HG02759 (cell line): ENCODE results near the gene TRMT61A.

Source experiments
- ATAC-seq: cut with Tn5 transposase; IDR thresholded peaks from one replicate; pipeline ENCODE4 v1.9.1; 2021; ENCODE audit warnings: mild to moderate bottlenecking, moderate library complexity; ENCODE audit not compliant: unreplicated experiment

TRMT61A gene

DNA sequence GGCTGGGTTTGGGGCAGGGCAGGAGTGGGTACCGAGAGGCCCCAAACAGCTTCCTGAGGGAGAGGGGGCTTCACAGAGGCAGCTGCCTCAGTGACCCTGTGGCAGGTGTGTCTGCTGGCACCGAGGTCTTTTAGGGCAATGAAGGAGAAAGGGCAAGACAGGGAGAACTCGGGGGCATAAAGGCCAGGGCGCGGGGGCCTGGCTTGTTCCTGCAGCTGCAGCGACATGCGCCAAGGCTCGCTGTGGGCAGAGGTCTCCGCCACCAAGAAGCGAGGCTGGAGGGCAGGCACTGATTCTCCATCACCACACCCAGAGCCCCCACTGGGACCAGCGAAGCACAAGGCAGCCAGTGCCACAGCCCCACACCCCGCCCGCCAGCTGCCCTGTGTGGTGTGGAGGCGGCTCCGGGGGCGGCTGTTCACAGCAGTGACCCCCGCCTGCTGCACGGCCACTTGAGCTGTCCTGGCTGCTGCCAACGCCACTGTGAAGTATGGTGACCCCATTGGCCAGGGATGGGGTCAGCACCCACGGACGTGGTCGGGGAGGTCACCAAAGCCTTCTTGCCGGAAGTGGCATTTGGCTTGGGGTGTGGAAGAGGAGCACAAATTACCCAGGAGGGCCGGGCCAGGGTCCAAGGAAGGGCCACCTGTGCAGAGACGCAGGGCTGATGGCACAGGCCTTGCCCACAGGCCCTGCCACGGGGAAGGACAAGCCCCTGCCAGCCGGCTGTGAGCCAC is 17.1 kb downstream of the TRMT61A start:
- no peak for ATAC-seq

DNA sequence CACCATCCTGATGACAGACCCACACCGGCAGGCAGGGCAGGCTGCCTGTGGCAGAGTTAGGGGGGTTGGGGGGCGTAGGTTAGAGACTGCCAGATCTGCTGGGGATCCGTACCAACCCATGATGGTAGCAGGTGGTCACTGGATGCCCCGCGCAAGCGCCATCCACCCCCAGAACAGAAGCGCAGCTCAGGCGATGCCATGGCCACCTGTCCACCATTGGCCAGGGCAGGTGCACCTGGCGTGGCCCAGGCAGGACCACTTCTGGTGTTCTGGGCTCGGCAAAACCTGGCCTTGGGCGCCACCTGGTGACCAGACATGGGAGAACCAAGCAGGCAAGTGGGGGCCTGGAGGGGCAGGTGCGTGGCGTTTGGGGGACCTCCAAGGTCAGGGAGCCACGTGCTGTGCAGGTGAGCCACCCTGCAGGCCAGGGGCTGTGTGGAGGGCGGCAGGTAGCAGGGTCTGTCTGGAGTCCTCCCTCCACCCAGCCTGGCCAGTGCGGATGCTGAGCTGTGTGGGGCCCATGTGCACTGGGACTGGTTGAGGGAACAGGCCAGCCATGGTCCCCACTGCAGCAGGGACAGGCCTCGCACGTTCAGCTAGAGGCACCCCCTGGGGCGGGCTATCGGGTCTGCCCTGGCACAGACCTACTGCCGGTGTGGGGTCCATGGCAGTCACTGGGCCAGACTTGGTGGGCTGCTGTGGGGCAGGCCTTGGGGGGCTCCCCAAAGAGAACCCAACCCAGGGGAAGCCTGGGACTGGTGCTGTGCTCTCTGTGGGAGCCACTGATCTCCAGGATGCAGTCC is 17.9 kb downstream of the TRMT61A start:
- no peak for ATAC-seq

DNA sequence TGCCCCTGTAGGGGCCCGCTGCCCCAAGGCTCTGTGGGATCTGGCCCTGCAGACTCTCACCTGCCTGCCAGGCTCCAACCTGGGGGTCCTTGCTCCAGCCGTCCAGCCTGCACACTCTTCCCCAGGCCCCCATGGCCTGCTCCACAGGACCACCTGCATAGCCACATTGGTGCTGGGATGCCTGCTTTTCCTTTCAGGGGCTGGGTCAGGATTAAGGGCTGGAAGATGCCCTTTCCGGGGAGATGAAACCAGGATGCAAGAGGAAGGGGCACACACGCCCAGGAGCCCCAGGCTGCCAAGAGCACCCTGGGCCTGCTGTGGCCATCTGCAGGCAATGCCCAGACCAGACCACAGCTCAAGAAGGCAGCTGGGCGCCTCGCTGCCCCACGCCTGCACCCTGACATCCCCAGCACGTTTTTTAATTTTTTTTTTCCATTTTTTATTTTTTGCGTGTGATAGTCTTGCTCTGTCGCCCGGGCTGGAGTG is 18.5 kb downstream of the TRMT61A start:
- no peak for ATAC-seq

DNA sequence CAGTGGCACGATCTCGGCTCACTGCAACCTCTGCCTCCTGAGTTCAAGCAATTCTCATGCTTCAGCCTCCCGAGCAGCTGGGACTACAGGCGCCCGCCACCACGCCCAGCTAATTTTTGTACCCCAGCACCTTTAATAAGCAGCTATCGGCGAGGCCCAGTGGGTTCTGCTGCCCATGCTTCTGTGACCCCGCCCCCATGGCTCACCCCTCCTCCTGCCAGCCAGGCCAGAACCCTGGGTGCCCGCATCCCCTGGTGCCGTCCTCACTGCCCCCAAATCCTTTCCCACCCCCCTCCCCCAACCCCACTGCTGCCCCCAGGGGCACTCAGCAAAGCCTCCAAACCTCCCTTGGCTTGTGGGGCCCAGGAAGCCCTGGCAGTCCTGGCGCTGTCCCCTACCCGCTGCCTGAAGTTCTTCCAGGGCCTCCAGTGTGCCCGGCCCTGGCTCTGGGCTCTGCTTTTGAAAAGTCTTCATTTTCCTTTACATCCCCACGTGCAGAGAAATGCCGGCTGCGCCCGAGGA is 19.0 kb downstream of the TRMT61A start:
- no peak for ATAC-seq

DNA sequence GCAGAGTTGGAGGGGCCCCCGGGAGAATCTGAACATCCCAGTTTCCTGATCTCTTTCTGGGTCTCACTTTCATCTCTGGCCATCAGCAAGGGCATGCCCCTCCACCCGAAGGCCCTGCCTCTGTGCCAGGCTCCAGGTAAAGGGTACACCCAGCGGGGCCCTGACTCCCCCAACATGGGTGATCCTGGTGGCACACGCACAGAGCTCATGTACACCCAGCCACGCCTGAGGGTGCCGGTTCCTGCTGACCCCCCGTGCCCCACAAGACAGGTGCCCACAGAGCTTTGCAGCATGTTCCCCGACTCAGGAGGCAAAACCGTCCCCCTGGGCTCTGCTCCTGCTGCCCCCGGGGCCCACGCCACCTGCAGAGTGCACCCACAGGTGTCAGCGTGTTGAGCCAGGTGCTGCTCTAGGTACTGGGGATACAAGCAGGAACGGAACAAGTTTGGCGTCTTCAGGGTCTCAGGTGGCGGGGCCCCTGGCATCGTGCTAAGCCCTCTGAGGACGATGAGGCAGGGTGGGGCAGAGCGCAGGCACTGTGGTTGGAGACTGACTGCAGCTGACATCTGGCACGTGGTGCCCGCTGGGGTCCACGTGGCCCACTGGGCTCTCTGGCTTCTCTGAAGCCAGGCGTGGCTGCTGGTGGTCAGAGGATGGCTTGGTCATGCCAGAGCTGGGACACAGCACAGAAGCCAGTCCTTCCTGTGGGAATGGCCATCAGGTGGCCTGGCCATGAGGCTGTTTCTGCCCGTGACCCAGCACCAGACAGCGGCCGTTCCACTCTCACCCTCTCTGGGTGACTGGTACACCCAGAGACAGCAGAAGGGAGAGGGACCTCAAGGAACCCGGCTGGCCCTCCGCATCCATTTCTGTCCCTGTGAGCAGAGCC is 19.7 kb downstream of the TRMT61A start:
- no peak for ATAC-seq

DNA sequence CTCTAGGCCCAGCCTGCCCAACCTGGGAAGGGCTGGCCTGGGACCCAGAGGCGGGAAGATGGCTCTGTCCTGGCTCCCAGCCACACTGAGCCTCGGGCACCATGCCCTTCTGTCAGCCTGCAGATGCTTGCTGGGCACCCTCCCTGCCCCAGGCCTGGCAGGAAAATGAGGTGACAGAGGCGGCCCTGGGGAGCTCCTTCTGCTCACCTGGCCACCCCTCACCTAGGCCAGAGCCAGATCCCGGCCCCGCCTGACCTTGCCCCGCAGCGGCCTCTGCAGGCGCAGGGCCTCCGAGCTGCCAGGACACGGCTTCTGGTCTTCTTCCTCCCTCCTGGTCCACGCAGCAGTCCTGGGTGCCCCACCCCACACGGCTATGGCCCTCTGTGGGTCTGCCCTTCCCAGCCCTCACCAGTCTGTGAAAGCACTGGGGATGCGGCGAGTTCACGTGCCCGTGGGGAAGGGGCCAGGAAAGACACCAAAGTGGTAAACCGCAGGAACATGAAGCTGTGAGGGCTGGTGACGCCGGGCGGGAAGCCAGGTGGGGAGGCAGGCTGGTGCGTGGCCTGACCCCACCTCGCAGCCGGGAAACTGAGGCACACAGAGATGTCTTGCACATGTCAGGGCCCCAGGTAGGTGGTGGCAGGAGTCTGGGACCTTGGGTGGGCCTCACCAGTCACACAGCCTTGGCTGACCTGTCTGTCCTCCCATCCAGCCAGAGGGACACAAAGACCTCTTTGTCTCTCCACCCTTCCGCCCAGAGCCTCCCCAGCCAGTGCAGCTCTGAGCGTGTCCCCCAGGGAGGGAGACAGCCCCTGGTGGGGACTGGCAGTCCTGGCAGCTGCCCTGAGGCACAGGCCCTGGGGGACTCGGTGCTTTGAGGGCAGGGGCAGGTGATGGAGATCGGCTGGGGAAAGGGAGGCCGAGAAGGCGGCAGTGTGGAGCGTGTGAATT is 20.6 kb downstream of the TRMT61A start:
- no peak for ATAC-seq

DNA sequence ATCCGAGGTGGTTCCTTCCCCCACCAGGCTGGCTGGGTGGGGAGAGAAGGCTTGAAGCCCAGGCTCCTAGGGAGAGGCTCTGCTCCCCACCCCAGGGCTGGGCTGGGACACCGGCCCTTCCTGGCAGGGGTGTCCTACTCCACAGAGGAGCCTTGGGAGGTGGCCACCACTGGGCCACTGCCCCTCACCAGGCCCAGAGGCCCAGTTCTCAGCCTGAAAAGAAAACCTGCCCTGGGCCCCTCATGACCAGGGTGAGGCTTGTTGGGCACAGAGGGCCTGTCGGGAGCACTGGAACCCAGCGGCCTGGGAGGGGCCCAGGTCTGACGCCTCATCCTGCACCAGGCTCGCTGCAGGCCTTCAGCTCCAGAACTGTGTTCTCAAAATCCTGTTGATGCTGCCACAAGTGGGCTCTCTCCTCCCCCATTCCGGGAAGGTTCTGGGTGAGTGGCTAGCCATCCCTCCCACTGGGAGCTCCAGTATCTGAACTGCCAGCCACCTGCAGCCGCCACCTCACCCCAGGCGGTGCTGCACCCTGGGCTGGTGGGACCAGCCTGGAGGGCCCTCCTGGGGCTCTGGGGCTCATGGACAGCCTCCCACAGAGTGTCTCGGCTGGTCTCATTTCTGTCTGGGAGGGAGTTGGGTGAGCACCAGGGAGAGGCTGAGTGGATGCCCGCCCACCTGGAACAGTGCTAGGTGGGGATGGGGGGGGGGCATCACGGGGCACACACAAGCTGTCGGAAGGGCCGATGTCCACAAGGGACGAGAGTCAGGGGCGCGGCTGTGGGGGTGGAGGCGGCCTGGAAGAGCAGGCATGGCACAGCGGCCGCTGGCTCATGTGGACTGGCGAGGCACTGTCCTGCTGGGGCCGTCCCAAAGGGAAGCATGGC is 21.7 kb downstream of the TRMT61A start:
- no peak for ATAC-seq

DNA sequence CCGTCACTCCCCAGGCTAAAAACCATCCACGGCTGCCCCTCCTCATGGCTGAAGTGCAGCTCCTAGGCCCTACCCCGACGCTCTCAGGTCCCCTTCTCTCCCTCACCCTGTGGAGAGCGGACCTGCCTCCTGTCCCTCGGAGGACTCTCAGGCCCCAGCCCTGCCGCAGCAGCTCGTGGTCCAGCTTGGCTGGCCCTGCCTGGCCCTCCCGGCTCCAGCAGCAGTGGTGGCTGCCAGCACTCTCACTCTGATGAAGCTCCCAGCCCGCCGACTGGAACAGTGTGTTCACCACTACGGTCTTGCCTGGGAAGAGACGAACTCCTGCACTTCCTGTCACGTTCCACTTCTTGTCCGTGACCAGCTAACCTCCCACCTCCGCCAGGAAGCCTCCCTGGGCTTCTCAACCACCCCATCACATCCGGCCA is 22.4 kb downstream of the TRMT61A start:
- no peak for ATAC-seq

DNA sequence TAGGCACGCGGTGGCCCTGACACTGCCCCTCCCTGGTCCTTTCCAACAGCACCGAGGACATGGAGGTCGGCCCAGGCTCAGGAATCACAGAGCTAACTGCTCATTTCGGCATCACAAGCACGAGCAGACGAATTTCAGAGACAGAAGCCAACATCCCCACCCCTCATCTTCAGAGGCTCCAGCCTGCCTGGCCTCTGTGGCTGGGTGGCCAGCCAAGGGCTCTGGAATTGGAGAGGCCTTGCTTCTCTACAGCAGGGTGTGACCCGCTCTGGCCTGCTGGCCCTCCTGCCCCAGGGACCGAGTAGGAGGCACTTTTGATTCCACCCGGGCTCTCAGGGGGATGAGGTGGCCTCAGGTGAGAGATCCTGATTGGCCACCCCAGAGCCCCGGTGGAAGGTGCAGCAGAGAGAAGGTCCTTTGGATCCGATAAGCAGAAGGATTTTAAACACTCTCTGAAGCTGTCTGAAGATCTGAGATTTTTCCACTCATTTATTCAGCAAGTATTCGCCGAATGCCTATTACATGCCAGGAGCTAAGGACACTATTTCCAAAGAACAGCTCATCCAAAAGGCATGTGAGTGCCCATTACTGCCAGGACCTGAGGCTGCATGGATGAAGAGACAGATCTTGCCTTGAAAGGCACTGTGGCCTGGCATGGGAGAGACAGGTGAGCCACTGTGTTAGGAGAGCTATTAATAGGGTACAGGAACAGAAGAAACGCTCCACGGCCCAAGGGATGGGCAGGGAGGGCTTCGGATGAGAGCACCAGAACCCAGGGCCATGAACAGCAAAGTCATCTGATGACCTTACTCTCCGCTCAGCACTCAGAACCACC is 23.2 kb downstream of the TRMT61A start:
- ATAC-seq: no peak

DNA sequence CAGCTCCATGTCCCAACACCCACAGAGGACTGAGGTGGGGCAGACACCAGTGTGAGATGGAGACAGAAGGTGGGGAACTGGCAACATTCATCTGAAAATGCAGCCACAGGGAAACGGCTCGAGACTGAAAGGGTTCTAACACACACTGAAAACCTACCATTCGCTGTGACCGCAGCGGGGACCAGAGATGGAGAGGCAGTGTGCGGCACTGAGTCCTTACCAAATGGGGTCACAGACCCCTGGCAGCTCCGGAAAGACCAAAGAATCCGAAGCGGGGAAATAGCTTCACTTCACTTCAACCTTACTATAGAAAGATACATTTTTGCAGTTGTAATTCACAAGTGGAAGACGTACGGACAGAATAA is 23.8 kb downstream of the TRMT61A start:
- no peak for ATAC-seq

DNA sequence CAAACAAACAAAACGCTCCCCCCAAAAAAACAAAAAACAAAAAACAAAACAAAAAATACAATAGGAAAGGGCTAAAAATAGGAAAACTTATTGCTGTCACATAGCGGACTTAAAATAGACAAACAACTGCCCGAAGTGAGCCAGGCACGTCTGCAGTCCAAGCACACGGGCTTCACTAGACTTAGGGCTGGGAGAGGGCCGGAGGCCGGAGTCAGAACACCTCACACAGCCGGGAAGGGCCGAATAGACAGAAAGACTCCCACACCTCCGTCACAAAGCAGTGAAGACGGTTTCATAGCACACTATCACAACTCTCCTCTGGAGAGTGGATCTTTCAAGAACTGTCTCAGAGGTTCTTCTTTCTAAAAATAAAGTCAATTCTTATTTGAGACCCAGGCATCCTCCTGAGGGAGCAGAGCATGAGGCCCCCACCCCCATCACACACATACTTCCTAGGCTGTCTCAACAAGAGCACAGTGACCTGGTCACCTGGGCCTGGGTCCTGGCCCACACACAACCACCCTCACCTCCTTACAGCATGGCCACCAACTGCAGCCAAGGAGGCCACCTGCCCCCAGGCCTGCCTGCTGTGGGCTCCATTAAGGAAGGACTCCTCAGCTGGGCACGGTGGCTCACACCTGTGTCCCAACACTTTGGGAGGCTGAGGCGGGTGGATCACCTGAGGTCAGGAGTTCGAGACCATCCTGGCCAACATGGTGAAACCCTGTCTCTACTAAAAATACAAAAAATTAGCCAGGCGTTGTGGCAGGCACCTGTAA is 26.8 kb downstream of the TRMT61A start:
- no peak for ATAC-seq

DNA sequence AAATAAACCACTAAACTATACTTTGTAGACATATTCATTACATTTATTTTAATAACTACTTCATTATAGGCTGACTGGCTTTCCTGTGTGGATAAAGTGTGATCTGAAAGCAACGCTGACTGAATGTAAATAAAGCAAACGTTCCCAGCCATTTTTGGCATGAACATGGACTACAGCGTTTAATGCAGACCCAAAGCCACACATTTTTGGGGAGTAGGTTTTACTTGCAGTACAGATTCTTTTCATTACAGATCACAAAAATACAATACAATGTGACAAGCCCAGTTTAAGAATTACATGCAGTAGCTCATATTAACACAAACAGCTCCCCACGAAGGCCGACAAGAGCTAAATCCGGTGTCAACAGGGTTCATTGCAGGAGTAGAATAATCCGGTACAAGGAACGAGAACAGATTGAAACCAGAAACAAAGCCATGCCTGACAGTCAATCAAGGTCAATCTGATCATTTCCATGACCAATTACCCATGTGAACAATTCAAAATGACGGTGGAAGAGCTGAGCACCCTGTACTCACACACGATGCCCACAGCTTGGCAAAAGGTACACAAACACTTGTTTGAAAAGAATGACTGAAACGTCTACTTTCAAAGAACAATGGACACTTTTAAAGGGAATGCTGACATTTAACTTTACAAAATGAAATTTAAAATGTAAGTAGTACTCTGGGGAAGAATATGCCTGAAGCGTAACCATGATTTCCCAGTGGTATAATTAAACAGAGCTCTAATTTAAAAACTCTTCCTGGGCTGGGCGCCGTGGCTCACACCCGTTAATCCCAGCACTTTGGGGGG is 28.2 kb downstream of the TRMT61A start:
- ATAC-seq: no peak

DNA sequence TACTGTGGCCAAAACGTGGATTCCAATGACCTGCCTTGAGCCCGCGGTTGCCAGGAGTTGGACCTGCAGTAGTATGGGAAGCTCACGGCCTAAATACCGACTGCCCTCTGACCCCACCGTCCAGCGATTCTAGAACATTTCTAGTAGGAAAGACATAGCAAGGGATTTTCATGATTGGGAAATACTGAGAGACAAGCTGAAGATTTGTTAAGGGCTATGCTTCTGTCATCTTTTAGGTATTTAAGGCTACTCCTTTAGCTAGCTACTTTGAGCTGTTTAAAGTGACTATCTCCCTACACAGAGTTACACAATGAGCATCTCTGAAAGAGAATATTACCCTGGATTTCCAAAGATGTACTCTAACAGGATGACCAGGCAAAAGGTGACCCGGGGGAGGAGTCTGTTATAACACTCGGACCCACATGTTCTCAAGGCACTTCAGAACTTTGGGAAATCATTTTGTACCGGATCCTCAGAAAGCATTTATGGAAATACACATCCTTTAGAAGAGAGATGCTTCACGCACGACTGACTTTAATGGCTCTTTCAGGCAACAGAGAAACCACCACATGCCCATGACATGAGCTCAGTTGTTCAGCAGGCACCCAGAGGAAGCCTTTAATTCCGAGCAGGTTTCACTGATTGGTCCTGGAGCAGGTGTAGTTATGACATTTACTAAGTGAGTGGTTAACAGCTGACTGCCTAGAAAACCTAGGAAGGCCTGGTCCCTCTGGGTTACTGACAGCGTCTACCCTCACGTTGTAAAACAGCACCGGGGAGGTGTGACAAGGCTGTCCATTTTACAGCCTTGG is 29.3 kb downstream of the TRMT61A start:
- no peak for ATAC-seq

DNA sequence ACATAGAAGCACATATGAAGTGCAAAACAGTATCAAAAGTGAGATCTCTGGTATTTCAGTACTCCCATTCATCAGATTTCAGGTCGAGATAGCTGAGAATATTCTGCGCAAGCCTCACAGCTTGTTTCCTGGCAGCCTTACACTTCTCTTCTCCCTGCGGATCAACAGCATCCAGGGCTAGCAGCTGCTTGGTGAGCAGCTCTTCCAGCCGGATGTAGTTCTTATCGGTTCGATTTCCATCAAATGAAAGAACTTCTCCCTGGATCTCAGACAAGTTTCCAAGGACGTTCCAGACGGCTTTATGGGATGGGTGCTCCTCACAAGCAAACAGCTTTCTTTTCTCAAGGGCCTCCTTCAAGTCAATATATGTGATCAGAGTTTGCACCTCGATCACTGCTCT is 30.8 kb downstream of the TRMT61A start:
- no peak for ATAC-seq

DNA sequence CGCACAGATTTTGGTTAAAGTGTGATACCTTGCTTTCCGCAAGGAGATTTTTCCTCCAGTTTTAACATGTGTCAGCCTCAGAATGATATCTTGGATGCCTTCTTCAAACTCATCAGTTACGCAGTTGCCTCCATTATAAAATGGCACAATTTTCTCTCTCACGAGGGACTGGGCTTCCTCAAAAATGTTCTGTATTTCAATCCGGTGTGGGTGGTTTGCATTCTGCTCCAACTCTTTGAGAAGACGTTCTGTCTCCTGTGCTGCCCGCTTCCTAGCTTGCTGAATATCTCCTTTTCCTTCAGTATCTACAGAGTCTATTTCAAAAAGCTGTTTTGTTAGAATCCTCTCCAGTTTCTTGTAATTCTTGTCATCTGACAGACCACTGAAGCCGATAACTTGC is 31.7 kb downstream of the TRMT61A start:
- ATAC-seq: no peak
